Right lung (tissue), 5 donors: ENCODE results near the gene INAFM2. TPM values are rescaled to one million over a fixed set of nuclear protein-coding genes. Genes with fewer than 3 reads are reported as not detected.

Experiments used
- DNase-seq, 2 donors: peaks; one replicate each; pipeline ENCODE4 v3.0.0-alpha.2; 2013
- polyA plus RNA-seq, 5 donors: library from polyadenylated mRNA; unstranded; fragments of 120-200 nt; gene quantifications; one replicate each; pipeline versions ENCODE4 v1.2.1 to v1.2.3, GENCODE V29; 2013; ENCODE audit warnings: inconsistent platforms in 1 of 5, low replicate concordance in 1 of 5; ENCODE audit not compliant: insufficient read length in 5 of 5, insufficient read depth in 1 of 5

Gene INAFM2
- polyA plus RNA-seq, 5 donors, result 20.8 to 26.1 (median 22.0) TPM

DNA sequence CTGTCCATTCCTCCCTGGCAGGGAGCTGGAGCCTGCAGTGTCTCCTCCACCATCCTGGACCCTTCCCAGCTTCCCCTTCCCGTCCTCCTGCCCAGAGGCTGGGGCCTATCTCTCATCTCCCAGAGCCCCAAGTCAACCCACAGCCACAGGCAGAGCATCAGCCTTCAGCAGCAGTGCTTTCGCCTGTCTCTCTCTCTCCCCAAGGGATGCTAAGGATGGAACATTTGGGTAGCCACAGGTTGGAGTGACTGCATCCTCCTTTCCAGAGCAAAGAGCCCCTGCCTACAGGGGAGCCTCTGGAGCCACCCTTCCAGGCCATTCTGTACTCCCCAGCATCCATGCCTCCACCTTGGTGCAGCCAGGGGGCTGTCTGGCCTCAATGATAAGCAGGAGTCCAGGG lies 19.9 kb upstream of the INAFM2 start:
- DNase-seq, result no peak

GRCh38 chr15:40305281-40305680 lies 18.2 kb upstream of the INAFM2 start:
- no peak for DNase-seq

DNA sequence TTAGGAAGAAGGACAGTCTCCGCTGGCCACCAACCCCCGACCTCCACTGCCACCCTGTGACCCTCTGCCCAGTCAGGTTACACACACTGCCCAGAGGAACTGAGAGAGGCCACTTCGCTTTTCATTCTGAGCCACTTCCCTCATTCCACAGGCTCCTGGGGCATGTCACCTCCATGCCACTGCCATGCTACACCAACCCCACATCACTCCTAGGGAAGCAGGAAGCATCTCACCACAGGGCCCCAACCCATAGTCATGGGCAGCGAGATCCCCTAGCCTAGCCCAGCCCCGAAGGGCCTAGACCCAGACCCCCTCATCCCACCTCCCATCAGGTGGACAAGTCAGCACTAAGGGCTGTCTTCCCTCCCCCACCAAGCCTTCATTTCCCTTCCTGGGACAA lies 17.1 kb upstream of the INAFM2 start:
- DNase-seq, result no peak

GRCh38 chr15:40306908-40307307 lies 16.6 kb upstream of the INAFM2 start:
- DNase-seq, result no peak

DNA sequence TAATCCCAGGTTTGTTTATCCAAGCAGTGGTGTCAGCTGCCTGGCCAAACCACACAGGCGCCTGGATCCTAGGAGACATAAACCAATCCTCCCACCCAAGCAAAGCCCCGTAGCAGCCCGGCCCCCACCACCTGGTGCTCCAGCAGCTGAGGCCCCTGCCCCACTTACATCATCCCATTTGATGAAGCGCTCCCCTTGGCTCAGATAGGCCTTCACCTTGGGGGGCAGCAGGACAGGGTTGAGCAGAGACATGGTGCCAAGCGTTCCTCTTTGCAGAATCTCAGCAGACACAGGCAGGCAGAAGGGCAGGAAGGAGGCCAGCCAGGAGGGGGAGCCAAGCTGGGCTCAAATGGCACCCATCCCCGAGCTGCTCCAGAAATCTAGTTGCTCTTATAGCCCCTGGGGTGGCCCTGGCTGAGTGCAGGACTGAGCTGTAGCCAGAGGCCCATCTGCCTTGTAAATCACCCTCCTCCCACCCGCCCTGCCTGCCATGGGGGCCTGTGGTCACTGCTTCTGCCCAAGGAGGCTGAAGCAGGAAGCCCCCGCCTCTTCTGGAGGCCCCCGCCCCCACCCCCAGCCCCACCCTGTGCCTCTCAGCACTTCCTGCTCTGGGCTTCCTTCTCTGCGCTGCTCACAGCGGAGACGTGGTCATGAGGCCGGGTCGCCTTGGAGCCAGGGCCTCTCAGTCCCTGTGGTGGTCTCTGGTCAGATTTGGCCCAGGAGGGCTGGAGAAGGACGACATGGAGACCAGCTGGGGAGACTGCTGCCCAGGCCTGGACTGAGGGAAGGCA lies 15.9 kb upstream of the INAFM2 start, which contains the start of gene PLCB2:
PLCB2 (minus strand) TSS at position 515 of the 791 bp plus-strand sequence; CDS start at position 252, 263 bp downstream.
- DNase-seq, result no peak

GRCh38 chr15:40309344-40309862 lies 14.1 kb upstream of the INAFM2 start:
- DNase-seq, result no peak

DNA sequence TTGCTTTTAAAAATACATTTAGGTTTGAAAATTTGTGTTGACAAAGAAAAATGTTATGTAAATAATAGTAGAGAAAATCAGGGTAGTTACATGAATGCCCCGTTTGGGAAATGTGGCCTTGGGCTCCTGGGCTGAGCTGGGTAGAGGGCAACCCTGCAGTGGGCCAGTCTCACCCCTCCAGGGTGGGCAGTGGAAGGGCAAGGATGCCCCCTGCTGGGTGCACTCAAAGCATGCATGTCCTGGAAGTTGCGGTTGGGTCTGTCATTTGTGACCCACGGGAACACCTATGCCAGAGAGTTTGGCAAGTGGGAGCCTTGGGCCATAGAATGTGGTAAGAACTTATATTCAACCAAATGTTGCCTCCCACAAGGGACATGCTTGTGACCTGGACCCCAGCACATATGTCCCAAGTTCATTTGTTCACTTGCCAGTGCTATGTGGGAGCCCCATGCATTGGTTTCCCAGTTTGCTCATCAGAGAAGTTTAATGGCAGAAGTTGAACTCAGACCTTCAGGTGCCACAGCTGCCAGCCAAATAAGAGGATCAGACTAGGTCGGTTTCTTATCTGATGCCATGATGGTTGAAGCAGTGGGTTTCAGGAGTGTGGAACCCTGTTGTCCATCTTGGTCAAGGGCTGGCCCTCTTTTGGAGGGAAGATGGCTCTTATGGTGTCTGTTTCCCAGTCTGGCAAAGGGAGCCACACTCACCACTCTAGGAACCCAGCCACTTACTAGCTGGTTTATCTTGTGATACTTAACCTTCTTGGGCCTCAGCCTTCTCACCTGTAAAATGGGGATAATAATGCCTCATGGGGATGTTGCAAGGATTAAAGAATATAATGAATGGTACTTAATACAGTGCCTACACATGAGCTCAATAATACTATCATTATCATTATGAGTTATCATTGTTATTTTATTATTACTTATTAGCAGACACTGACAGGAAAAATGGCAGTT lies 13.2 kb upstream of the INAFM2 start:
- DNase-seq, result peak in 1 of 2 donors; percentile 37

DNA sequence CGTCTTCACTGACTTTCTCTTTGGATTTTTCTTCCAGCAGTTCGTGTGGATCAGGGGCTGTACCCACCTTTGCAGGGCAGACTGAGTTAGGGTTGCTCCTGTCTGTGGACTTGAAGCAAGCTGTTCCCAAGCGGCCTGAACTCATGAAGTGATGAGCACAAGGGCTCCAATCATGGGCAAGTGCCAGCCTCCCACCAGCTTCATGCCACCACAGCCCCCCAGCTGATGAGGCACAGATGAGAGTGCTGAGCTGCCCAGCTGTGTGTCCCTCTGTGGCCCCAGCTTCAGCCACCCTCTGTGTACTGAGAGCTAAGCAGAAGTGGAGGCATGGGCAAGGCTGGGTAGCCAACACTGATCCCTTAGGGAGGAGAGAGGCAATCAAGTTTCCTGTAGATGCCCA lies 12.5 kb upstream of the INAFM2 start:
- no peak for DNase-seq

- DNase-seq, result no peak
These were observed 10.9 kb upstream of the INAFM2 start for GRCh38 chr15:40312370-40313158.

DNA sequence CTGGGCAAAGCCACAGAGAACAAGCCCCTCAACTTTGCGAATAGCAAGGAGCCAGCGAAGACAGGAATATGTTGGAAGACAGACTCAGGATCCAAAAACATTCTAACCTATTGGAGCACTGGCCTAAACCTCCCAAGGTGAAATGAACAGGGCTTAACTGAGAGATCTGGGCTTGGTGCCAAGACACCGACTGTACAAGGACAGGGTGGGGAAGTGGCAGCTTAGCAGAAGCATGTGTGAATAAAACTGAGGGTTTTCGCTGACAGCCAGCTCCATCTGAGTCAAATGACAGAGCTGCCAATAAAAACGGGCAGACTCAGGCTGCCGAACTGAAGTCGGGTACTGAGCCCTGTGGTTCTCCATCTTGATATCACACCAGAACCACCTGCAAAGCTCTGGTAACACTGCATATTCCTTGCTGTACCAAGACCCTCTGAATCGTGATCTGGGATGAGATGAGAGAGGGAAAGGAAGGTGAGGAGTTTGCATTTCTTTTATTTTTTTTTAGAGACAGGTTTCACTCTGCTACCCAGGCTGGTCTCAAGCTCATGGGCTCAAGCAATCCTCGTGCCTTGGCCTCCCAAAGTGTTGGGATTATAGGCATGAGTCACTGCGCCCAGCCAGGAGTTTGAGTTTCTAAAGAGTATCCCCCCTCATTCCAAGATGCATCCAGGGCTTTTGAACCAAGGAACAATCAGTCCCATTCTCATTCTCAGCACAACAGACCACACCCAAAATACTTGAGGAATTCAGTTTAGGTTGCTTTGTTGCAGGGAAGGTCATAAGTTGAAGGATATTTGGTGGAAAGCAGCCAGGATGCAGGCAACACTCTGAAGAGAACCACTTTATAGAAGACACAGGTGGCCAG lies 9.7 kb upstream of the INAFM2 start:
- DNase-seq, result no peak

DNA sequence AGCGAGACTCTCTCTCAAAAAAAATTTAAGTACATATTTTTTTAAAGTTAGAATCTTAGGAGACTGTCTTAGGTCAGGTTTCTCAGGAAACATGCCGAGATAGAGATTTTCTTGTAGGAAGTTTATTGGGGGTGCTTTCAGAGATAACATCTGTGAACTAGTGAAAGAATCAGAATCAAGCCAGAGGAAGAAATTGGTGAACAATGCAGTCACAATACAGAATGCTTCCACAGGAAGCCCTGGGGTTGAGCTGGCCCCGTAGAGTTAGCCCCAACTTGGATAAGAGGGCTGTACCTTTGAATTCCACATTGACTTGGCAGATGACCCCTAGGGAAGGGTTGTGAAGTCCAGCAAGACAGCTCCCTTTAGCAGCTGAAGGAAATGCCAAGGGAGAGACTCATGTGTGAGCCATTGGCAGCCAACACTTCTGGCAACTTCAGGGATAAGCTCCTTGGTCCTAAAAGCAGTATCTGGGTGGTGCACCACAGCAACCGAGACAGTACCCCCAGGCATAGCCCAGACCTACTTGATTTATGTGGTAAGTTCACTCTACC lies 8.7 kb upstream of the INAFM2 start:
- no peak for DNase-seq

DNA sequence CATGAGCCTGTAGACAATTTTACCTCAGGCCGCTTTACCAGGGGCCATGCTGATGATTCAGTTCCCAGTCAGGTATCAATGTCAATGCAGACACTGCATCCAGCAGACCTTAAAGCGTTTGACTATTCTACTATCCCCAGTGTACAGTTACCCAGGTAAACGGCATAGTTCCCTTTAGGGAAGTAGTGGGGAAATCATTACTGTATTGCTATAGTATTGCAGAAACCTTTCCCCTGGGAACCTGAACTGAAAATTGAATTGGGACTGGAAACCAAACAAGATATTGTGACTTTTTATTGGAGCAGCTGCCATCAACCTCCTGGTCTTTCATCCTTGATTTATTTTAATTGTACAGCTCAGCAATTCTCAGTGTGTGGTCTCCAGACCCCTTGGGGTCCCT lies 6.6 kb upstream of the INAFM2 start:
- DNase-seq, result no peak

- no peak for DNase-seq
These were observed 5.9 kb upstream of the INAFM2 start for GRCh38 chr15:40317580-40317979.

DNA sequence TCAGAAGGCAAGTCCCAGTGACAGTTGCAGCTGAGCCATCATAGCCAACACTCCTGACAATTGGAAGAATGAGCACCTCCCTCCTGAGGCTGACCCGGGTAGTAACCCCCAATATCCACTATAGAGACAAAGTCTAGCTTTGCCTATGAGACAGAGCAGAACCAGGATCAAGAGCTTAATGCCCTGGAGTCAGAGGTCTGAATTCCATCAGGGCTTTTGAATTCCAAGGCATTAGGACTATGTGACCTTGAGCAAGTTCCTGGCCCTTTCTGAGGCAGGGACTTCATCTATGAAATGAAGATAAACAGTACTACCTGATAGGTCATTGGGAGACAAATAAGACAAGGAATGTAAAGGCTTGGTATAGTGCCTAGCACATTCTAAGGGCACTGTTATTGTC lies 3.1 kb upstream of the INAFM2 start:
- no peak for DNase-seq

- DNase-seq, result no peak
These were observed 2.5 kb upstream of the INAFM2 start for GRCh38 chr15:40320931-40321371.

DNA sequence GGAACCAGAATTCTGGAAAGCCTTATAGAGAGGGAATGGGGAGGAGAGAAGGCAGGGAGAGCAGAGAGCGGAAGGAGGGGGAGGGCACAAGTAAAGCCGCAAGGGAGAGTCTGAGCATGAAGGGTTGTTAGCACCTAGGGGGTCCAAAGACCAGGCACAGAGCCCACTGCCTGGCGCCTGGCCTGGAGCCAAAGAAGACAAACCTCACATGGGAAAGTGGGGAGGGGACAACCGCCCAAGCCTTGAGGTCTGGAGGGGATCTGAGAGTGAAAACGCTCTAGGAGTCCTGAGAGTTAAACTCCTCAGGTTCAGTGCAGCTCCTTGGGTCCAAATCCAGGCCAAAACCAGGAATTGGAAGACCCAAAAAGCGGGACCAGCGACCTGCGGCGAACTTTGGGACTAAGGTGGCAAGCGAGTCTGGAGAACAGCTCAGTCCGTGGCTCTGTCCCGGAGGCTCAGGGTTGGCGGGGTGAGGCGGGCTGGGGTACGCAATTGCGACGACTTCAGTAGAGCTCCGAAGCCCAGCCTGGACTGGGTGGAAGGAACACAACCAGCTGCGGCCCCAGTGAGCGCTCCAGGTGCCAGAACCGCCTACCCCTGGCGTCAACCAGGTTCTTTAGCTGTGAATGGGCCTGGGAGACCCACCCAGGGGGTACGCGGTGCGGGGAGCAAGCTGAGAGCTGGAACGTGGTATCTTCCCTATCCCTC lies 807 bp upstream of the INAFM2 start:
- no peak for DNase-seq

DNA sequence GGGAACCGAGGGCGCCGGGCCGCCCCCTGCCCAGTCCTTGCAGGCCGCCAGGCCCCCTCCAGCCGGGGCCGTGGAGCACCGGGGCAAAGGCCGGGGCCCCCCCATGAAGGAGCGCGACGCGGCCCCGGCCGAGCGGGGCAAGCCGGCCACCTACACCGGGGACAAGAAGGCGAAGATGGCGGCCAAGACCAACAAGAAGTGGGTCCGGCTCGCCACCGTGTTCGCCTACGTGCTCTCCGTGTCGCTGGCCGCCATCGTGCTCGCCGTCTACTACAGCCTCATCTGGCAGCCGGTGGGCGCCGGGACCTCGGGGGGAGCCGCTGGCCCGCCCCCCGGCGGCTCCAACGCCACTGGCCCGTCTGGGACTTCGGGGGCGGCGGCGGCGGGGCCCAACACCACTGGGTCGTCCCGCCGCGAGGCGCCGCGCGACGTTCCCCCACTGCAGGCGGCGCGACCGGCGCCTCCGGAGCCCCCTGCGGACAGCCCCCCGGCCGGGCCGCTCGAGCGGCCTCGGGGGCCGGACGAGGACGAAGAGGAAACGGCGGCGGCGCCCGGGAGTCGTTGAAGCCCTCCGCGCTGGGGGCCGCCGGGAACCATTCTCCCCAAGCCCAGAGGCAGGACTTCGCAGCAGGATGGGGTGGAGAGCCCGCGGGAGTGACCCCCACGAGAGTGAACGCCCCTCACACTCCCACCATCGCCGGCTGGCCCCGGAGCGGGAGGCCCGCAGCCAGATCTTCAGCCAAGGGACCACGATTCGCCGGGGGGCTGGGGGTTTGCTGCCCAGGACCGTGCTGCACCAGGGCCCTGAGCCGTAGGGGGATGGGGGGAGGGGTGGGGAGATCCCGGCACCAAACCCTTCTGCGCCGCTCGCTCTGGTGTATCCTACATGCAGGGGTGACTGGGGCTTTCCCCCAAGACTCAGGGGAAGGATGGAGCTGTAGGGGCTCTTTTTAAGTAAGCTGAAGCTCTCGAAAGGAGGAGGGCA lies 753 bp downstream of the INAFM2 start:
- no peak for DNase-seq

DNA sequence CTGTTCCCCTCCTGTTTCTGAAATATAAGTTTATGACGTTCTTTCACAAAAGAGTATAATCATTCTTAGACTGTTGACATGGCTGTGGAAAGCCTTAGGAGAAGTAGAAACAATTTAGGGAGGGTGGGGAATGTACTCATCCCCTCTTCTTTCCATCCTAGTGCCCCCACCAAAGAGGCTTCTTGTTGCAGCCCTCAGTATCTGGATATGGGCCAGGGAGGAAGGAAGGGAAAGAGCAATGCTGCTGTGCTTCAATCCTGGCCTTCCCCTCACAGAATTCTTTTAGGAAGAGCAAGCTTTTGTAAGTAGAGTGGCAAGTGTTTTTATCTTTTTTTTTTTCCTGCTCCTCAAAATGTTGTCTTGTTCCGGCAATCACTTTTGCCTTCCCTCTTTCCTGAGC lies 1.7 kb downstream of the INAFM2 start:
- no peak for DNase-seq
